LNCaP clone FGC (cell line): Measurements from ENCODE around the gene DPY19L3.

ENCODE experiments used
- DNase-seq: peaks from one replicate; pipeline ENCODE4 v3.0.0-alpha.2; 2011; ENCODE audit warnings: low read depth
- H3K4me3 ChIP-seq: 2 replicates; pipeline ENCODE4 v1.5.1; 2011; ENCODE audit warnings: mild to moderate bottlenecking, low read depth, low read length, control low read depth
- TF ChIP-seq, protein P1 (sequence below): IDR thresholded peaks from 2 replicates; pipeline ENCODE4 v1.5.1; 2012; ENCODE audit warnings: mild to moderate bottlenecking; ENCODE audit not compliant: control insufficient read depth, insufficient read depth; ENCODE audit errors: extremely low read depth

The DPY19L3 gene

DNA sequence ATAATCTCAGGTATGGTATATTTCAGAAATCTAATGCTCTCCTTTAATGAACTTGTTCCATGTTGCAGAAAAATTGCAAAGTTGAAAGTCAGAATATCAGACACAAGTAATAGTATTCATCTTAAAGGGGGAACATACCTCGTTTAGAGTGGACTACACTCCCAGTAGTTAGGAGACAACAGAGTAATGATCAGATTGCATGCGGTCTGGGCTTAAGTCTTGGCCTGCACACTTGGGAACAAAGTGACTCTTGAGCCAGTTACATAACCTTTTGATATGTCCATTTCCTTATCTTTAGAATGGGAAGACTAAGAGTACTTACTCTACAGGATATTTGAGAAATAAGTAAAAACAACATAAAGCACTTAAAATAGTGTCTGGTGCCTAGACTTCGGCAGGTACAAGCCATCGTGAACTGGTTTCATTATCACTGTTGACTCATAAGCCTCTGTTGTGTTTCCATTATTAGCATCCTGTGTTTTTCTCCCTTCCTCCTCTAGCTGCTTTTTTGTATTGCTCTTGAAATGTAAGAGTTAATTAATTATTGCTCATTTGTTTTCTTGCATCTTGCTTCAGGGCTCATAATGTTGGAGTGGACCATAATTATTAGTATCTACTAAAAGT lies 53.0 kb downstream of the DPY19L3 start:
- TF ChIP-seq, protein P1, sequence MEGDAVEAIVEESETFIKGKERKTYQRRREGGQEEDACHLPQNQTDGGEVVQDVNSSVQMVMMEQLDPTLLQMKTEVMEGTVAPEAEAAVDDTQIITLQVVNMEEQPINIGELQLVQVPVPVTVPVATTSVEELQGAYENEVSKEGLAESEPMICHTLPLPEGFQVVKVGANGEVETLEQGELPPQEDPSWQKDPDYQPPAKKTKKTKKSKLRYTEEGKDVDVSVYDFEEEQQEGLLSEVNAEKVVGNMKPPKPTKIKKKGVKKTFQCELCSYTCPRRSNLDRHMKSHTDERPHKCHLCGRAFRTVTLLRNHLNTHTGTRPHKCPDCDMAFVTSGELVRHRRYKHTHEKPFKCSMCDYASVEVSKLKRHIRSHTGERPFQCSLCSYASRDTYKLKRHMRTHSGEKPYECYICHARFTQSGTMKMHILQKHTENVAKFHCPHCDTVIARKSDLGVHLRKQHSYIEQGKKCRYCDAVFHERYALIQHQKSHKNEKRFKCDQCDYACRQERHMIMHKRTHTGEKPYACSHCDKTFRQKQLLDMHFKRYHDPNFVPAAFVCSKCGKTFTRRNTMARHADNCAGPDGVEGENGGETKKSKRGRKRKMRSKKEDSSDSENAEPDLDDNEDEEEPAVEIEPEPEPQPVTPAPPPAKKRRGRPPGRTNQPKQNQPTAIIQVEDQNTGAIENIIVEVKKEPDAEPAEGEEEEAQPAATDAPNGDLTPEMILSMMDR, result no peak
- no peak for DNase-seq
- H3K4me3 ChIP-seq, result no peak overlapping the region

DNA sequence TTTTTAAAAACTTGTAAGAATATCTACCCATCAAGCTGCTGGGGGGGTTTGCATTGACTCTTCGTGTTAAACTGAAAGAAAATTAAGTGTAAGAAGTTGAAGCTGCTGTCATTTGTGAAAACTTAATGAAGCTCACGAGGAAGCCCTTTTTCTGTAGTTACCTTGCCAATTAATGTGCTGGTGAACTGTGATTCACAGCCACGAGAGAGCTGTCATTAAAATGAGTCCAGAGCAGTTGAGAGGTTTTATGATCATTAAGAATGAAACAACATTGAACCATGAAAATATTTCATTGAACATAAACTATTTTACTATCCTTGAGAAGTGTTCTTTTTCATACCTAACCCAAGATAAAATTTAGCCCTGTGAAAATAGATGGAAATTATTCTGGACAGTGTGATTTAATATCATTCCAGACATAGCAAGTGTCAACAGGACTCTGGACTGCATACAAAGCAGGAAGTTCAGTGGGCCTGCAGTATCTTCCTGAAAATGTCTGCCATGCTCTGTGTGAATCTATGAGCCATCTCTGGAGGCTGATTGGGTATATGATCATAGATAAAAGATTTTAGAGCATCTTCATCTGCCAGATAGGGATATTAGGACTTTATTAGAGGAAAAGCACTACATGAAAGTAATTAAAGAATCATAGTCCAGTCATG lies 53.8 kb downstream of the DPY19L3 start:
- H3K4me3 ChIP-seq, result no peak overlapping the region

DNA sequence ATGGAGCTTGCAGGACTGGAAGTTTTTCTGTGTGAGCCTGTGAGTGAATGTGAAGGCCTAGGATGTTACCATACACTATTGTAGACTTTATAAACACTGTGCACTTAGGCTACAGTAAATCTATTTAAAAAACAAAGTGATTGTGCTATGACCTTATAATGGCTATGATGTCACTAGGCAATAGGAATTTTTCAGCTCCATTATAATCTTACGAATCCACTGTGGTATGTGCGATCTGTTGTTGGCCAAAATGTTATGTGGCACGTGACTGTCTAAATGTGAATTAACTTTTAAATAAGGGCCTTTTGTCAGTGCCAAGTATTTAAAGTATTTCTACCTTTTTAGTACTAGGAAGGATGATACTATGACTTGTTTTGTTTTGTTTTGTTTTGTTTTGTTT lies 54.9 kb downstream of the DPY19L3 start:
- DNase-seq, result no peak
- TF ChIP-seq, protein P1, result no peak
- H3K4me3 ChIP-seq, result no peak overlapping the region

More for the DNA sequence above, 53.8 kb downstream of the DPY19L3 start:
- TF ChIP-seq, protein P1, result no peak
- no peak for DNase-seq

- peak; percentile 15 for DNase-seq
- TF ChIP-seq, protein P1, result peak; percentile 48
- no peak overlapping the region for H3K4me3 ChIP-seq
Measured at GRCh38 chr19:32464279-32464678, 58.7 kb downstream of the DPY19L3 start.

GRCh38 chr19:32465176-32465575 lies 59.6 kb downstream of the DPY19L3 start:
- TF ChIP-seq, protein P1, result no peak
- DNase-seq, result no peak
- H3K4me3 ChIP-seq, result no peak overlapping the region

GRCh38 chr19:32469795-32470194 lies 64.2 kb downstream of the DPY19L3 start:
- H3K4me3 ChIP-seq, result no peak overlapping the region
- TF ChIP-seq, protein P1, result no peak
- DNase-seq, result no peak
